Adipose tissue (tissue), 3 donors: ENCODE data around the gene ATIC. TPM values are rescaled to one million over a fixed set of nuclear protein-coding genes. Genes with fewer than 3 reads are reported as not detected.

Source experiments
- H3K27ac ChIP-seq: one replicate; pipeline ENCODE4 v1.5.1; 2013; ENCODE audit warnings: low read depth, low read length
- WGBS, 3 donors: extraction: QIAGEN DNeasy Blood & Tissue Kit; methylation state at CpG; one replicate each; pipeline ENCODE4 v1.1.7; 2013; 5-methylcytosine and 5-hydroxymethylcytosine counted together
- polyA plus RNA-seq, 3 donors: library from polyadenylated mRNA; stranded (reverse); fragments of 200-250 nt; gene quantifications; one replicate each; pipeline ENCODE4 v1.2.3, GENCODE V29; 2013
- donor health status: healthy with polysubstance abuse.
- donor health status: Bipolar disorder and iron deficiency.
- donor health status: healthy.

Gene ATIC
- polyA plus RNA-seq, 3 donors, result 57.6 to 82.7 (median 67.7) TPM

DNA sequence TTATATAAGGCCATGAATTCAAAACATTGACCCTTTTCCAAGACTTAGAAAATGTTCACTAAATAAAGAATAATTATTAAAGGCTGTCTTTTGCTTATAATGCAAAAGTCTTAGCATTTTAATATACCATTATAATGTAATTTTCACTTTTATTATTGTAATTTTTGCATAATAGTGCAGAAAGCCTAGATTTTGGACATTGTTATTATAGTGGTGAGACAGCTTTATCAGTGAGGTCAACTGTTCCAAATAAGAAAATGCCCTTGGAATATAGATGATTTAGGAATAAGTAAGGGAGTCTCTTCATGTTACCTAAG lies 56.6 kb downstream of the ATIC start:
- H3K27ac ChIP-seq, result no peak overlapping the region

GRCh38 chr2:215369181-215369760 lies 57.4 kb downstream of the ATIC start:
- 71 to 92% (median 83%) methylated on average over 3 of the region's 3 CpGs for WGBS, 3 donors
- H3K27ac ChIP-seq, result no peak overlapping the region

DNA sequence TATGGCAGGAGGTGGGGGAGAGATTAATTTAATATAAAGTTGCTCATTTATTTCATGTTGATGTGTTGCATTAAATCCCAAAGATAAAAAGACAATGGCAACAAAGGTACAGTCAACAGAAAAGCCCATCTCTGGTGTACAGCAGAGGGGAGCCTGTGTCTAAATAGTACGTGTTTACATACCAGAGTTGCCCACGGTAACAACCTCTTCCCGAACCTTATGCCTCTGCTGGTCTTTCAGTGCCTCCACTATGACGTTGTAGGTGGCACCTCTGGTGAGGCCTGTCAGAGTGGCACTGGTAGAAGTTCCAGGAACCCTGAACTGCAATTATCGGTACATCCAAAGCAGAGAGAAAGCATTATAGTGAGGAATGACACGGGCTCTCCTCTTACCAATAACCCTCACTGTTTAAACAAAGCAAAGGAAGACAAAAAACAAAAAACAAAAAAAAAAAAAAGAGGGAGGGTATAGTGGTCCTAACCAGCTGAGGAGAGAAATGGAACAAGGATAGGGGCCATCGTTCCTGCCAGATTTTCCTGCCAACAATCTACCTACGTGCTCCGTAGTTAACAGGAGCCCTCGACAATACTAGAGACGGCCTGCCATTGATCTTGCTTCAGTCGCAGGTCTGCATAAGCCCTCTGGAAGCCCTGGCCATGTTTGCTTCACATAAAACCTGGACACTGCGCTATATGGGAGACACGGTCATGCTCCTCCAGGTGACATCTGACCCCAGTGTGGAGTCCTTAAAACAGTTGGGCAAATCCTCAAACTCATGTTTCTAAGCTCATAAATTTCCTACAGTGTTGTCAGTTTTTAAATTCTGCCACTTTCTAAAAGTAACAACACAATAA lies 58.5 kb downstream of the ATIC start:
- H3K27ac ChIP-seq, result no peak overlapping the region
- 80 to 82% (median 82%) methylated on average over 14 of the region's 14 CpGs for WGBS, 3 donors

GRCh38 chr2:215371915-215372897 lies 60.3 kb downstream of the ATIC start:
- H3K27ac ChIP-seq, result no peak overlapping the region
- 88 to 91% (median 89%) methylated on average over 14 of the region's 14 CpGs for WGBS, 3 donors

DNA sequence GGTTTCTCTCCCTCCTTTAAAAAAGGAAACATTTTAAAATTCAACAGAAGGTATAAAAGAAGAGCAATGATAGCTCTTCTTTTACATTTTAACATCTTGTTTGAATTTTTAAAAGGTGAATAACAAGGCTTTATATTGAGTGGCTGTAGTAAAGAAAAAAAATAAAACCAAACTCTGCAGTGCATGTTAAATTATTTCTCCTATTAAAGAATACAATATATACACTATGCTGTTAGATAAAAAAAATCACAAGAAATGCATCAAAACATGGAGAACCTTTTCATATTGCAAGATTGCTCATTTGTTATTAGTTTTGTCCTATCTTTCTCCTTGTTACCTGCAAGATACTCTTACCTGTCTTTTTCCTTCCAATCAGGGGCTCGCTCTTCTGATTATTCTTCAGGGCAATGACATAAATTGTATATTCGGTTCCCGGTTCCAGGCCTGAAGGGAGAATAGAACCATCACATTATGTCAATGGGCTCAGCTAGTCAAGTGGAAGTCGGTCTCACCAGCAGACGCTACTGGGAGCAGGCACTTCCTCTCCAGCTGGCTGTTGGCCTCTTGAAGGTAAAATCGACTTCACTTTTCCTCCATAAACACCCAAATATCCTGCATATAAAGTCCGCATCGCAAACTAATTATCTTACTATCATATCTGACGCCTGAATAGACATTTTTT lies 61.2 kb downstream of the ATIC start:
- no peak overlapping the region for H3K27ac ChIP-seq
- WGBS, 3 donors, result 92 to 95% (median 93%) methylated on average over 9 of the region's 9 CpGs

DNA sequence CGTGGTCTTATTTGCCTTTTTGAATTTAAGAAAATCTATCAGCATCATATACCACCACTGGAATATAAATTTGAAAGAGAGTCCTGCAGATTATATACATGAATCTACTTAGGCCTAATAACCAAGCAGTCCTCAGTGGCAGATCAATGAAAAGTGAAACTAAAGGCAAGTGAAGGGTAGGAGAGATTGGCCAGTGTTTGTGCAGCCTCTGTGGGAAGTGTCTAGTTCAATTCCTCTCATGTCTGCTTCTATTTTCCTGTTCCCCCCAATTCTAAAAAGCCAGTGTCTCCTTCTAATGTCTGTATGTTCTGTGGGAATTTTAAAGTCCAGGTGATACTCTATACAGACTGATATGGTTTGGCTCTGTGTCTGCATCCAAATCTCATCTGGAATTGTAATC lies 62.1 kb downstream of the ATIC start:
- H3K27ac ChIP-seq, result no peak overlapping the region
- WGBS, 3 donors, result 77 to 90% (median 87%) methylated on average over 1 of the region's 1 CpG

GRCh38 chr2:215374642-215375466 lies 63.0 kb downstream of the ATIC start:
- 94 to 95% (median 95%) methylated on average over 10 of the region's 10 CpGs for WGBS, 3 donors
- no peak overlapping the region for H3K27ac ChIP-seq

- 94 to 98% (median 97%) methylated on average over 6 of the region's 6 CpGs for WGBS, 3 donors
- no peak overlapping the region for H3K27ac ChIP-seq
These were observed 63.6 kb downstream of the ATIC start for GRCh38 chr2:215375467-215375830.

DNA sequence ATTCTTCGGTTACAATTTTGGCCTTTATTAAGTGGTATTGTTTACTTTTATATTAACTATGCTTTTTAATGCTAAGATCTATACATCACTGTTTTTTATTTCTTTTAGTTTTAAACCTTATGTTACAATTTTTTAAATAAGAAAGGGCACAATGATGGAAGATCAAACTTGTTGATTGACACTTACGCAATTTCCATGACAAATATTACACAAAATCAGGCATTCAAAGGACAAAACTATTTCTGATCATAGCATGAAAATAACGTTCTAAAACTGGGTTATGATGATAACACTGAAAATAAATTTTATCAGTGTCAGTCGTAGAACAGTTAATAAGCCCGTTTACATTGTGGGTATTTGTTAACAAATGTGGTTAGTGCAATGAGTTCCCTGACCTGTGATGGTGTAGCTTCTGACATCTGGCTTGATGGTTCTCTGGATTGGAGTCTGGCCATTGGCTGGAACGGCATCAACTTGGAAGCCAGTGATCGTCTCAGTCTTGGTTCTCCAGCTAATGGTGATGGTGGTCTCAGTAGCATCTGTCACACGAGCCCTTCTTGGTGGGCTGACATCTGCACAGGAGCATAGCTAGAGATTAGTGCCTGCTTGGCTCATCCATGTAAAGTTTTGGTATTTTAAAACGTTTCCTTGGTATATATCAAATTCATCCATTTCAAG lies 64.4 kb downstream of the ATIC start:
- no peak overlapping the region for H3K27ac ChIP-seq
- 89 to 90% (median 89%) methylated on average over 9 of the region's 9 CpGs for WGBS, 3 donors

- no peak overlapping the region for H3K27ac ChIP-seq
- 94 to 98% (median 96%) methylated on average over 2 of the region's 2 CpGs for WGBS, 3 donors
These were observed 65.4 kb downstream of the ATIC start for GRCh38 chr2:215377283-215377682.

DNA sequence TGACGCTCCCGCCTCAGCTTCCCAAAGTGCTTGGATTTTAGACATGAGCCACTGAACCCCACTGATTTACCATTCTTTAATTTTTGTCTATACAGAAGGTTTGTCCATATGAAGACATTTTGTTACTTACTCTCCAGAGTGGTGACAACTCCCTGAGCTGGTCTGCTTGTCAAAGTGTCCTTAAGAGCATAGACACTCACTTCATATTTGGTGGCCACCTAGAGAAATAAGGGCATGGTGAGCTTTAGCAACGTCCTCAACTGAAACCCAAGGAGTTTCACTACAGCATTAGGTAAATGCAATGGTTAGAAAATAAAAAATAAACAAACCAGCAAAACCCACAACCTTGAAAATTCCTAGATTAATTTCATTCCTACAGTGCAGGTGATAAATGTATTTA lies 66.2 kb downstream of the ATIC start:
- 94 to 96% (median 95%) methylated on average over 3 of the region's 3 CpGs for WGBS, 3 donors
- H3K27ac ChIP-seq, result no peak overlapping the region

DNA sequence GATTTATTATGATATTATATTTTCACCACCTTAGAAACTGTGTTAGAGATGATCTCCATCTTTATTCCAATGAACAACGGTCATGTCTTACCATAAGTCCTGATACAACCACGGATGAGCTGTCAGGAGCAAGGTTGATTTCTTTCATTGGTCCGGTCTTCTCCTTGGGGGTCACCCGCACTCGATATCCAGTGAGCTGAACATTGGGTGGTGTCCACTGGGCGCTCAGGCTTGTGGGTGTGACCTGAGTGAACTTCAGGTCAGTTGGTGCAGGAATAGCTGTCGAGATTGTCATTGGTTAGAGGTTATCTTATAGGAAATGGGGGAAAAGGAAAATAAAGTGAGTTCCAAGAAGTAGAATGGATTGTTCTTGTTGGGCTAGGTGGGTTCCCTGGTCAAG lies 67.2 kb downstream of the ATIC start:
- 88 to 95% (median 90%) methylated on average over 7 of the region's 7 CpGs for WGBS, 3 donors
- no peak overlapping the region for H3K27ac ChIP-seq

GRCh38 chr2:215379948-215380347 lies 68.1 kb downstream of the ATIC start:
- no peak overlapping the region for H3K27ac ChIP-seq
- whole genome bisulfite sequencing, 3 donors, result 94 to 98% (median 96%) methylated on average over 6 of the region's 6 CpGs

GRCh38 chr2:215380699-215381098 lies 68.8 kb downstream of the ATIC start:
- WGBS, 3 donors, result 91 to 93% (median 92%) methylated on average over 7 of the region's 7 CpGs
- no peak overlapping the region for H3K27ac ChIP-seq

GRCh38 chr2:215382011-215382410 lies 70.2 kb downstream of the ATIC start:
- no peak overlapping the region for H3K27ac ChIP-seq
- 91 to 96% (median 95%) methylated on average over 7 of the region's 7 CpGs for WGBS, 3 donors

GRCh38 chr2:215382480-215382879 lies 70.6 kb downstream of the ATIC start:
- no peak overlapping the region for H3K27ac ChIP-seq

- 95 to 96% (median 95%) methylated on average over 8 of the region's 8 CpGs for WGBS, 3 donors
These were observed 71.9 kb downstream of the ATIC start for GRCh38 chr2:215383652-215384279.

More at GRCh38 chr2:215383652-215384279, 71.9 kb downstream of the ATIC start:
- no peak overlapping the region for H3K27ac ChIP-seq
